NCI-H2081 (cell line): Measurements from ENCODE around the gene NHLH1.

ENCODE experiments used
- DNase-seq, 2 experiments: peaks; one replicate each; lab custom pipeline; 2025; lab: John Stamatoyannopoulos, UW

Gene NHLH1

GRCh38 chr1:160412028-160412362 is 45.1 kb downstream of the NHLH1 start:
- no peak for DNase-seq

- no peak for DNase-seq
These were observed 46.8 kb downstream of the NHLH1 start for GRCh38 chr1:160413716-160414115.

GRCh38 chr1:160414881-160415280 is 48.0 kb downstream of the NHLH1 start:
- DNase-seq, result no peak

- no peak for DNase-seq
These were observed 48.9 kb downstream of the NHLH1 start for GRCh38 chr1:160415696-160416290.

- peak; percentile 13 to 17 for DNase-seq
These were observed 49.5 kb downstream of the NHLH1 start for GRCh38 chr1:160416369-160416768.

- DNase-seq, result no peak
These were observed 51.6 kb downstream of the NHLH1 start for GRCh38 chr1:160418483-160418882.

- DNase-seq, result no peak
These were observed 52.4 kb downstream of the NHLH1 start for GRCh38 chr1:160419150-160419837.

- DNase-seq, result no peak
These were observed 52.9 kb downstream of the NHLH1 start for GRCh38 chr1:160419838-160420169.

GRCh38 chr1:160420881-160421842 is 54.3 kb downstream of the NHLH1 start:
- DNase-seq, result no peak

- DNase-seq, result no peak
These were observed 55.0 kb downstream of the NHLH1 start for GRCh38 chr1:160421881-160422280.
